ENCODE measurements around the gene LAMB4.
"Not testable (repeated sequence)": the region's sequence is repeated elsewhere in the genome, so short reads cannot be mapped to it uniquely, and the experiment has no call there.

LAMB4 gene

DNA sequence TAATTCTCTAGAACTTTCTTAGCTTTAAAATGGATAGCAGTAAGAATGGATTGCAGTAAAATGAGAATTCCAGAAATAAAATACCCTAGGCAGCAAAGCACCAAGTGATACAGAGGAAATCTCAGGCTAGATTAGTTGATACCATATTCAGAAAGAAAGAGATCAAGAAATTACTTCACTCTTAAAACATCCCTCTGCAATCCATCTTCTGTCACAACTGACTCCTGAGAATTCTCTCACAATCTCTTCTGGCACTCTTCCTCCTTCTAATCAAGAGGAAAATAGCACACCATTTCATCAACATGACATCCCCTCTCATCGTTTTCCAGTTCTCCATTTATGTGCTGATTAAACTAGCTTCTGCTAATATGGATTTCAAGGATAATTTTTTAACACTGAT, 85.0 kb downstream of the LAMB4 start:
- H3K36me3 Mint-ChIP-seq (ENCODE audit: low read depth), result no peaks in the 10 kb centered on the region
- no peak overlapping the region for H3K4me3 Mint-ChIP-seq
- ATAC-seq, result no peak
- H3K27ac Mint-ChIP-seq, result no peak overlapping the region
- no peaks in the 10 kb centered on the region for H3K9me3 Mint-ChIP-seq
- no peak for DNase-seq
- H3K4me1 Mint-ChIP-seq, result peaks cover 6% of the 10 kb centered on the region
- H3K27me3 Mint-ChIP-seq, result peaks cover 3% of the 10 kb centered on the region

DNA sequence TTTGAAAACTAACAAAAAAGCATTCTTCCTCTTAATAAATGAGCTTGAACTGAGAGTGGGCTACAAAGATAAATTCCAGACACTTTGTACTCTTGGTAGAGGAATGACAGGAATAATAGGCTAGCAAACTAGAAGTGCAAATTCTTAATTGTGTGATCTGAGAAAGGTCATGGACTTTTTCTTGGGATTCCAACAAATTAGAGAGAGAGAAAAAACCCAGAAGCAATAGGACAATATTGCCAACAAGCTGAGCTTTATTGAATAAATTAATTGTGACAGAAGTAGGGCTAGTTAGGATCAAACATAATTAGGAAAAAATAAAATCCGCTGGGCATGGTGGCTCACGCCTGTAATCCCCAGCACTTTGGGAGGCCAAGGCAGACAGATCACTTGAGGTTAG, 85.8 kb downstream of the LAMB4 start:
- ATAC-seq (no peak), DNase-seq (no peak)
- peaks cover 5% of the 10 kb centered on the region for H3K27me3 Mint-ChIP-seq
- H3K27ac Mint-ChIP-seq, result no peak overlapping the region
- H3K4me3 Mint-ChIP-seq, result no peak overlapping the region
- no peaks in the 10 kb centered on the region for H3K9me3 Mint-ChIP-seq
- peaks cover 6% of the 10 kb centered on the region for H3K4me1 Mint-ChIP-seq
- no peaks in the 10 kb centered on the region for H3K36me3 Mint-ChIP-seq (ENCODE audit: low read depth)

DNA sequence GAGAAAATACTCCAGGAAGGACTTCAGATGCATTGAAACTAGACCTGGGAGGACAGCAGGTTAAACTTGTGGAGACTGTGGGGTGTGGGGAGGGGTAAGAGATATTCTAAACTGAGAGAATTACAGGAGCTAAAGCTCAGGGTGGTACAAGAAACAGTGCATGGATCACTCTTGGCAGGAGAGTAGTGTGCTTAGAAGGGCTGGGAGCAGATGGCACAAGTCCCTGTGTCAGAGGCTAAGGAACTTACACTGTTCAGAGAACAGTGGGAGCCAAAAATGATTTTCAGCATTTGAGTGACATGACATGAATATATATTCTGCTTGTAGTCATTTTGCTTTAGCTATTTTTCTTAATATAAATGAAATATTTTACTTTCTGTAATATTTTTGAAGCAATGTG, 91.2 kb downstream of the LAMB4 start:
- DNase-seq (no peak), ATAC-seq (no peak)
- Mint-ChIP-seq H3K27ac (no peak overlapping the region), H3K9me3 (no peaks in the 10 kb centered on the region), H3K27me3 (peaks cover 2% of the 10 kb centered on the region), H3K4me3 (no peak overlapping the region), H3K4me1 (no peaks in the 10 kb centered on the region), H3K36me3 (ENCODE audit: low read depth) (no peaks in the 10 kb centered on the region)

DNA sequence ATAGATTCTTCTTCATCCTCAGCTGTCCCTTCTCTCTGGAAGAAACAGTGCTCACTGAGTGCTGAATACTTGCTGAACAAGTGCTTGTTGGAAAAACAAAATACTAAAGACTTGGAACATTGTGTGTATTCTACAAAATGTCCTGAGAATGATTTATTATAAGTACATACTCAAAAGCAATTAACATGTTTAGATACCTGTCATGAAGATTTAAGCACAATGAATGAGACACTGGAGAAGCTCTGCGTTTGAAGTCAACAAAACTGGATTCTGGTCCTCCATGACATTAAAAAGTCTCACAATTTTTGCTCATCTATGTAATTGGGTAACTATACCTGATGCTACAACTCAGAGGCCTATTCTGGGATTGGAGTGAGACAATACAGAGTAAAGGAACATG, 92.4 kb downstream of the LAMB4 start:
- Mint-ChIP-seq H3K9me3 (no peaks in the 10 kb centered on the region), H3K4me3 (no peak overlapping the region), H3K4me1 (no peaks in the 10 kb centered on the region), H3K27me3 (peaks cover 2% of the 10 kb centered on the region), H3K27ac (no peak overlapping the region), H3K36me3 (ENCODE audit: low read depth) (no peaks in the 10 kb centered on the region)
- DNase-seq (no peak), ATAC-seq (no peak)

DNA sequence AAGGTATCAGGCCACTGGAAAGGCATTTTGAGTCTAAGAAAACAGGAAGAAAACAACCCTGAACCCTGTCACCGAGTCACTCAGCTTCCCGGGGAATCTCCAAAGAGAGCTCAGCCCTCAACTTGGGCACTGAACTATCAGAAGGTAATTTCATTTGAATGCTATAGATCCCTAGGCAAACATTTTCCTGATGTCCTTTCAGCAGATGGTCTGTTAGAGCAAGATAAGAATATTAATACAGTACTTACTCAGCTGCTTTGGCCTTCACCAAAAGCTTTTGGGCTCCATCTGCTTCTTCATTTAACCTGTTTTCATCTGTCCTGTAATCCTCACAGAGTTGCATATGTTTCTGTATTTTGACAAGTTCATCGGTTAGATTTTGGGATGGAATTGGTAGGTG, 93.0 kb downstream of the LAMB4 start:
- Mint-ChIP-seq H3K9me3 (no peaks in the 10 kb centered on the region), H3K36me3 (ENCODE audit: low read depth) (no peaks in the 10 kb centered on the region), H3K27me3 (peaks cover 2% of the 10 kb centered on the region), H3K27ac (no peak overlapping the region), H3K4me1 (no peaks in the 10 kb centered on the region), H3K4me3 (no peak overlapping the region)
- no peak for DNase-seq
- ATAC-seq, result no peak

DNA sequence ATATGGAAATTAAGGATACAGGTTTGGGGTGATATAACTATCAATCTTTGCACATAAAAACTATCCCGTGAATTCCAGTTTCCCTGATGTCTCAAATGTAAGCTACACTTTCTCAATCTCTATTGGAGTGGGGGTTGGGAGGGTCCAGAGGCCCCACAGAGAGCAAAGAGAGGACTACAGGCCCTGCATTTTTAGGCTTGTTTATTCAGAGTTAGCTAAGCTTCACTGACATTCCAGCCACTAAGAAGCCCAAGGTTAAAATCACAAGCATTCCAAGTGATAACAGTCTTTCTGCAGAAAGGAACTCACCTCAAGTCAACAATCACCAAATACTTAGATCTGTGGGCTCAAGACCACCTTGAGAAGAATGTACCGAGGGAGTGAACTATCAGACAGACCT, 95.6 kb downstream of the LAMB4 start:
- Mint-ChIP-seq H3K4me1 (no peaks in the 10 kb centered on the region), H3K9me3 (no peaks in the 10 kb centered on the region), H3K27me3 (peaks cover 2% of the 10 kb centered on the region), H3K36me3 (ENCODE audit: low read depth) (no peaks in the 10 kb centered on the region), H3K27ac (no peak overlapping the region), H3K4me3 (no peak overlapping the region)
- no peak for ATAC-seq
- no peak for DNase-seq

DNA sequence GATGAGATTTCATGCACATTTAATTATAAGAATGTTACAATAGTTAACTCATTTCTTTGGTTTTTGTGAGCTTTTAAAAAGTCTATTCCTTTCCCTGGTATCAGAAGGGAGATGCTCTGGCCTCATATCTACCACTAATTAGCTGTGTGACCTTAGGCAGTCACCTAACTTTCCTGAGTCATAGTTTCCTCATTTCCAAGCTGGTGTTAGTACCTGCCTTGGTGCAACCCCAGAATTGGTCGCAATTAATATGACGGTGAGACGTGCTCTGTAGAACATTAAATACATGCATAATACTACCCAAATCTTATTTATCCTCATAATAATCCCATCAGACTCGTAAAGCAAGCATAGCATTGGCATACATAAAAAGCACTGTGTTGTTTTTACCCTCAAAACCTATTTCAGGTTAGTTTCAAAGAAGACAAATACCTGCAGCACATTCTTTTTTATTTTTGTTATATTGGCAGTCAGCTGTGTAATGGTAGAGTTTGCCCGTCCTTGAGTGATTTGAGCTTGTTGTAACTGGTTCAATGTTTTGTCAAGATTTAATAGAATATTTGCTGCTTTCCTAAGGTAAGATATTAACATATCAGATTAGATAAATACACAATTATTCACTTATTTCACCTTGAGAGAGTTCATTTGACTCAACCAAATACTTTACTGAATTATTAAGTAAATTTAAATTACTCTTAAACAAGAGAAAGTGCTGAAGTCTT, 96.2 kb downstream of the LAMB4 start:
- no peak for ATAC-seq
- Mint-ChIP-seq H3K36me3 (ENCODE audit: low read depth) (no peaks in the 10 kb centered on the region), H3K4me1 (no peaks in the 10 kb centered on the region), H3K9me3 (no peaks in the 10 kb centered on the region), H3K27ac (no peak overlapping the region), H3K27me3 (peaks cover 5% of the 10 kb centered on the region), H3K4me3 (no peak overlapping the region)
- DNase-seq, result no peak

DNA sequence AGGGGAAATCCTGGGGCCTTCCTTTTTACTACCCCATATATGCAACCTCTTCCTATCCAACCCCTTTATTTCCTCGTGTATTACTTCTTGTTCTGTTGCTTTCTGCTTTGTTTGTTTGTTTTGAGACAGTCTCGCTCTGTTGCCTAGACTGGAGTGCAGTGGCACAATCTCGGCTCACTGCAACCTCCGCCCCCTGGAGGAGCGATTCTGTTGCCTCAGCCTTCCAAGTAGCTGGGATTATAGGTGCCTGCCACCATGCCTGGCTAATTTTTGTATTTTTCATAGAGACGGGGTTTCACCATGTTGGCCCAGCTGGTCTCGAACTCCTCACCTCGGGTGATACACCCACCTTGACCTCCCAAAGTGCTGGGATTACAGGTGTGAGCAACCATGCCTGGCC, 96.9 kb downstream of the LAMB4 start:
- not testable (repeated sequence) for H3K4me1 Mint-ChIP-seq; H3K36me3 Mint-ChIP-seq (ENCODE audit: low read depth); H3K4me3 Mint-ChIP-seq; H3K27me3 Mint-ChIP-seq; ATAC-seq; H3K27ac Mint-ChIP-seq; DNase-seq; H3K9me3 Mint-ChIP-seq

DNA sequence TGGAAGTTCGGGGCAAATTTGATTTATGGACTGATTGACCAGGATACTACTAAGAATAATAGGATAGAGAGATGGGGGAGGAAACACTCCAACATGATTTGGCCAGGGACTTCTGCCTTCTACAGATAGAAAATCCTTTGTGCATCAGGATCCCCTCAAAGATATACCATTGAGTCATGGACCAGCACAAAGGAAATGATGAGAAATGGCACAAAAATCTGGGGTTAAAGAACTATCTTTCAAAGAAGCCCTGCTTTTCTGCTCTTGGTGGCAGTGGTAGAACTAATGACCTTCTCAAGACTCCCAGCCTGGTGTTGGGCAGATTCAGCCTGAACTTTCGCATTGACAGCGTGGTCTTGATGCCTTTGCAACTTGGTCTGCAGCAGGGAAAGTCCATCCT, 99.6 kb downstream of the LAMB4 start:
- H3K4me3 Mint-ChIP-seq, result no peak overlapping the region
- DNase-seq (no peak), ATAC-seq (no peak)
- H3K27me3 Mint-ChIP-seq, result peaks cover 8% of the 10 kb centered on the region
- H3K36me3 Mint-ChIP-seq (ENCODE audit: low read depth), result no peaks in the 10 kb centered on the region
- no peak overlapping the region for H3K27ac Mint-ChIP-seq
- no peaks in the 10 kb centered on the region for H3K9me3 Mint-ChIP-seq
- H3K4me1 Mint-ChIP-seq, result no peaks in the 10 kb centered on the region

DNA sequence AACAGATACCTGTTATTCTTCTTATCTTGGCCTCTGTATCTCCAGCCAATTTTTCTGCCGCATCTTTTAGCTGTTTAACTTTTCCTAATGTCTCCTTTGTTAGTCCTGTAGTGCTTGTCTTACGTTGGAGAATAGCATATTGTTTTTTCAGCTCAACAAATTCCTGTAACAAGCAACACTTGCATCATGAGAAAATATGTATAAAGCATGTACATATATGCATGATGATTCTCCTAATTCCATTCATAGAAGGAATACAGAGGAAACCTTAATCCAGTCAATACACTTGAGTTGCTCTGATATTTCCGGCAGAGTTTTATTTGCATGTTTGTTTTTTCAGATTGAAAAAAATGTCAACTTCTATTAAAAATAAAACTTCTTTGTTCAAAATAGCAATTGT, 101.1 kb downstream of the LAMB4 start:
- Mint-ChIP-seq H3K27me3 (peaks cover 12% of the 10 kb centered on the region), H3K36me3 (ENCODE audit: low read depth) (no peaks in the 10 kb centered on the region), H3K4me3 (no peak overlapping the region), H3K4me1 (no peaks in the 10 kb centered on the region), H3K9me3 (no peaks in the 10 kb centered on the region), H3K27ac (no peak overlapping the region)
- ATAC-seq (no peak), DNase-seq (no peak)

DNA sequence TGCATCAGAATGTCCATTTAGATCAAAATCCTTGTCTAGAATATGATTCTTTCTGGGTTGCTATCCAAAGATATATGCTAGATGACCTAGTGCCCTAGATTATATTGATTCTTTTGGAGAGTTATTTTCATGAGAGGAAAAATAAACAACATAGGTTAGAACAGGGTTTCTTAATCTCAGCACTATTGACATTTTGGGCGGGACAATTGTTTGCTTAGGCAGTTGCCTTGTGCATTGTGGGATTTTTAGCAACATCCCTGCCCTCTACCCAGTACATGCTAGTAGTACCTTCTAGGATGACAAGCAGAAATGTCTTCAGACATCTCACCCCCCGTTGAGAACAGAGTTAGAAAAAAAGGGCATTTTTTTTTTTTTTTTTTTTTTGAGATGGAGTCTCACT, 102.0 kb downstream of the LAMB4 start:
- DNase-seq, result no peak
- Mint-ChIP-seq H3K9me3 (no peaks in the 10 kb centered on the region), H3K27me3 (peaks cover 12% of the 10 kb centered on the region), H3K4me3 (no peak overlapping the region), H3K36me3 (ENCODE audit: low read depth) (no peaks in the 10 kb centered on the region), H3K27ac (no peak overlapping the region), H3K4me1 (no peaks in the 10 kb centered on the region)
- ATAC-seq, result no peak

DNA sequence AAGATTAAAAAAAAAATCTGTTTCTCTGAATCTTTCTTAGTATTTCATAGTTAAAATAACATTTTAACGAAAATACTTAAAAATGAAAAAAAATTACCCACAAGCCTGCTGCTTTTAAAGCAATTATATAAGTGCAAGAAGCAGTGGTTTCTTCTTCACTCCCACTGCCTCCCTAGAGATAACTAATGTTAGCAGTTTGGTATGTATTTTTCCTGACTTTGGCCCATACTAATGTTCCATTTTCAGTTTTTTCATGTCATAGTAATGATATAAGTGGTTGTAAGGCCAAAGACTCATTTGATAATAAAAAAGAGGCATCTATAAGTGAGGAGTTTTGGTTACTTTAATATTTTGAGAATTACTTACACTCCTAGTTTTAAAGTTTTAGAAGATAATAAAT, 102.9 kb downstream of the LAMB4 start:
- DNase-seq, result no peak
- Mint-ChIP-seq H3K36me3 (ENCODE audit: low read depth) (no peaks in the 10 kb centered on the region), H3K27ac (no peak overlapping the region), H3K4me3 (no peak overlapping the region), H3K27me3 (peaks cover 12% of the 10 kb centered on the region), H3K4me1 (no peaks in the 10 kb centered on the region), H3K9me3 (no peaks in the 10 kb centered on the region)
- no peak for ATAC-seq

DNA sequence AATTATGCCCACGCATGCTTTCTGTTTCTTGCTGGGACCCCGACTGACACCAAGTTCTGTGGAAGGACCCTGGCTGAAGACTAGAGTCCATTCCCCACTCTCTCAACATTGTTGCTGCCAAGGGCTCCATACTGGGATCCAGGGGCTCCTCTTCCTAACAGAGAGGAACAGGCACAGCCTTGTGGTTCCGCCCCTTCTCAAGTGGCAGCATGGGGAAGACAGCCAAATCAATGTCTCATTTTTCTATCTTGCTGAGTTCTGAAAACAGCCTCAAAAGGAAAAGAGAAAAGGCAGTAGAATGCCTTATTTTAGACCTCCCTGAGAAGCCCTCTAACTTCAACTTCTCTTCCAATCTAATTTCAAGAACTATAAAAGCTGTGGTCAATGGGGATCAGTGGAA, 103.5 kb downstream of the LAMB4 start:
- no peak for DNase-seq
- H3K4me1 Mint-ChIP-seq, result no peaks in the 10 kb centered on the region

DNA sequence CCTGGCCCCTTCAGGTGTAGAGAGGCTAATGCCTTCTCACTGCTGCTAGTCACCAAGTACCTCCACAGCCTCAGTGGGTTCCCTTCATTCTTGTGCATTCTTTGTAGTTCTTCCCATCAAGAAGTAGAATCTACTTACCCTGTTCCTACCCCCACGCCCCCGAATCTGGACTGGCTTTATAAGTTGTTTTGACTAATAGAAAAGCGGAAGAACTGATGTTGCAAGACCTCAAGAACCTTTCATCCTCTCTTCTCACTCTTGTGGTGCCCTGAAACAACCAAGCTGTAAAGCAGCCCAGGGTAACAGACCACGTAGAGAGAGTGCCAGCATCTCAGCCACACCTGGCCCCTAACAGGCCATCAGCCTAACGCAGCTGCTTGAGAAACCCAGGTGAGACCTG, 104.0 kb downstream of the LAMB4 start:
- Mint-ChIP-seq H3K4me3 (no peak overlapping the region), H3K27me3 (peaks cover 10% of the 10 kb centered on the region), H3K27ac (no peak overlapping the region), H3K9me3 (no peaks in the 10 kb centered on the region), H3K36me3 (ENCODE audit: low read depth) (no peaks in the 10 kb centered on the region), H3K4me1 (no peaks in the 10 kb centered on the region)
- DNase-seq (no peak), ATAC-seq (no peak)

More for the DNA sequence above, 103.5 kb downstream of the LAMB4 start:
- no peak for ATAC-seq
- H3K4me3 Mint-ChIP-seq, result no peak overlapping the region
- H3K36me3 Mint-ChIP-seq (ENCODE audit: low read depth), result no peaks in the 10 kb centered on the region
- no peaks in the 10 kb centered on the region for H3K9me3 Mint-ChIP-seq
- peaks cover 12% of the 10 kb centered on the region for H3K27me3 Mint-ChIP-seq
- no peak overlapping the region for H3K27ac Mint-ChIP-seq

DNA sequence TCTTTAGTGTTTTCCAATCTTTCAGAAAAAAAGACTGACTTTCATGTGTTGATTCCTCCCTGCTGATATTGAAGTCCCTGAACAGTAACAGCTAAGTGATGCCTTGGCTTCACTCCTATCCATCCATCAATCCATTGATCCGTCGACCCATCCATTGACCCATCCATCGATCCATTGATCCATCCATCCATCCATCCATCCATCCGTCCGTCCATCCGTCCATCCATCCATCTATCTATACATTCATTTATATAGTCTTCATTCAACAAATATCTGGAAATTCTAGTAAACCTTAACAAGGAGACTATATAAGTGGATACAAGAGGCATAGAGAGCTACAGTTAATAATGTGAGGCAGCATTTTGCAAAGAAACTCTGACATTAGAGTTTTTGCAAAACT, 105.6 kb downstream of the LAMB4 start:
- no peak overlapping the region for H3K4me3 Mint-ChIP-seq
- H3K27ac Mint-ChIP-seq, result no peak overlapping the region
- H3K27me3 Mint-ChIP-seq, result peaks cover 9% of the 10 kb centered on the region
- H3K36me3 Mint-ChIP-seq (ENCODE audit: low read depth), result no peaks in the 10 kb centered on the region
- ATAC-seq (no peak), DNase-seq (no peak)
- no peaks in the 10 kb centered on the region for H3K9me3 Mint-ChIP-seq
- no peaks in the 10 kb centered on the region for H3K4me1 Mint-ChIP-seq

DNA sequence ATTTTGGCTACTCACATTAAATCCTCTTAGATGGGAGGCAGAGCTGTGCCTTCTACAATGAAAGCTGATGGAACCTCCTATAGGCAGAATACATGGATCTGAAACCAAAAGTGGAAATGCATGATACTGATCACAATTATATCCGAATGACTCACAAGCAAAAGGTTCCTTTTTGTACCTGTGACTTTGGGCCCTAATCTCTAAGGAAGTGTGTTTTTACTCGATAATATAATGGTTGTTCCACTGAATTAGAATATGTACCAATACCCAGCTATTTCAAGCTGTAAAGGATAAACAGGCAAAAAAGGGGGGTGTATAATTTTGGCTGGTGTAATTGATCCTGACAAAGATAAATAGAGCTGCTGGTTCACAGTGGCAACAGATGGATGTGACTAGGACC, 109.6 kb downstream of the LAMB4 start:
- no peaks in the 10 kb centered on the region for H3K9me3 Mint-ChIP-seq
- peaks cover 12% of the 10 kb centered on the region for H3K27me3 Mint-ChIP-seq
- H3K4me3 Mint-ChIP-seq, result no peak overlapping the region
- DNase-seq, result no peak
- H3K36me3 Mint-ChIP-seq (ENCODE audit: low read depth), result no peaks in the 10 kb centered on the region
- H3K4me1 Mint-ChIP-seq, result no peaks in the 10 kb centered on the region
- no peak for ATAC-seq
- no peak overlapping the region for H3K27ac Mint-ChIP-seq

All from activated naive CD8-positive, alpha-beta T cell treated with anti-CD3 and anti-CD28 coated beads, Interleukin-2, amount 50 U/mL, for 24 hours (primary cell).